ENCODE results near the gene GGTA1.
"Not testable (repeated sequence)": the region's sequence is repeated elsewhere in the genome, so short reads cannot be mapped to it uniquely, and the experiment has no call there.

GGTA1 gene

GRCh38 chr9:121437891-121438290, 61.8 kb downstream of the GGTA1 start:
- Histone ChIP-seq H3K36me3 (ENCODE audit: control insufficient read depth, low read length) (no peaks in the 10 kb centered on the region), H3K4me1 (ENCODE audit: control insufficient read depth, low read length) (no peaks in the 10 kb centered on the region), H3K4me2 (ENCODE audit: low read length) (no peak overlapping the region), H3K9me3 (ENCODE audit: control insufficient read depth, insufficient read depth, low read length) (no peaks in the 10 kb centered on the region), H3K79me2 (ENCODE audit: control insufficient read depth, low read length) (no peaks in the 10 kb centered on the region), H4K20me1 (ENCODE audit: control insufficient read depth, insufficient read depth, low read depth, low read length) (no peaks in the 10 kb centered on the region), H3K9me2 (replicated peaks; ENCODE audit: control insufficient read depth, low read length) (no peaks in the 10 kb centered on the region), H3F3A (ENCODE audit: control insufficient read depth, insufficient read depth) (no peaks in the 10 kb centered on the region), H3K27ac (ENCODE audit: low read depth, low read length) (no peak overlapping the region), H3K4me3 (ENCODE audit: low read length) (no peak overlapping the region), H3K27me3 (ENCODE audit: control insufficient read depth, low read length) (peaks cover 9% of the 10 kb centered on the region)
- no peak for TF ChIP-seq CTCF (IDR thresholded peaks at IDR 0.05; ENCODE audit: low read depth, low read length, poor library complexity, severe bottlenecking)
- TF ChIP-seq EZH2phosphoT487 (IDR thresholded peaks at IDR 0.05; ENCODE audit: borderline replicate concordance, low read length): no peak

DNA sequence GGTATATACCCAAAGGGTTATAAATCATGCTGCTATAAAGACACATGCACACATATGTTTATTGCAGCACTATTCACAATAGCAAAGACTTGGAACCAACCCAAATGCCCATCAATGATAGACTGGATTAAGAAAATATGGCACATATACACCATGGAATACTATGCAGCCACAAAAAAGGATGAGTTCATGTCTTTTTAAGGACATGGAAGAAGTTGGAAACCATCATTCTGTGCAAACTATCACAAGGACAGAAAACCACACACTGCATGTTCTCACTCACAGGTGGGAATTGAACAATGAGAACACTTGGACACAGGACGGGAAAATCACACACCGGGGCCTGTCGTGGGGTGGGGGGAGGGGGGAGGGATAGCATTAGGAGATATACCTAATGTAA, 62.6 kb downstream of the GGTA1 start:
- not testable (repeated sequence) for H3K9me3 ChIP-seq (ENCODE audit: control insufficient read depth, insufficient read depth, low read length); H3K27me3 ChIP-seq (ENCODE audit: control insufficient read depth, low read length); H3K27ac ChIP-seq (ENCODE audit: low read depth, low read length); H3K4me3 ChIP-seq (ENCODE audit: low read length); H3K79me2 ChIP-seq (ENCODE audit: control insufficient read depth, low read length); H3K4me2 ChIP-seq (ENCODE audit: low read length); H3K36me3 ChIP-seq (ENCODE audit: control insufficient read depth, low read length); H3K4me1 ChIP-seq (ENCODE audit: control insufficient read depth, low read length); H3K9me2 ChIP-seq (replicated peaks; ENCODE audit: control insufficient read depth, low read length); H4K20me1 ChIP-seq (ENCODE audit: control insufficient read depth, insufficient read depth, low read depth, low read length); H3F3A ChIP-seq (ENCODE audit: control insufficient read depth, insufficient read depth)

DNA sequence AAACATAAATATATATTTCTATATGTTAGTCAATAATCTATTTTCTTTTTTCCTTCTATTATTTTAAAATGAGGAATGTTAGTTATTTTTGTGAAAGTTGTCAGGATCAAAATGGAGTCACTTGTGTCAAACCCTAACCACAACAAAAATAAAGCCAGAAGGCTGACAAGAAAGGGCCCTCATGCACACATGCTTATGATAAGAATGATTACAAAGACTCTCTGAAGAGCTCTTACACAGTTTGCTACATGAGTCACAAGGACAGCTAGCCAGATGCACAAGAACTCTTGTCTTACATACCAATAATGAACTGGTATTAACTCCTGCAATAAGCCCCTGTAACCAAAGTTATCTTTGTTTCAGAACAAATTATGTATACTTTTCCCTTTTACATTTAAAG, 64.7 kb downstream of the GGTA1 start:
- Histone ChIP-seq H3K4me1 (ENCODE audit: control insufficient read depth, low read length) (no peaks in the 10 kb centered on the region), H3K4me3 (ENCODE audit: low read length) (no peak overlapping the region), H3K79me2 (ENCODE audit: control insufficient read depth, low read length) (no peaks in the 10 kb centered on the region), H3K27me3 (ENCODE audit: control insufficient read depth, low read length) (peaks cover 7% of the 10 kb centered on the region), H3K9me3 (ENCODE audit: control insufficient read depth, insufficient read depth, low read length) (no peaks in the 10 kb centered on the region), H3K27ac (ENCODE audit: low read depth, low read length) (no peak overlapping the region), H3K9me2 (replicated peaks; ENCODE audit: control insufficient read depth, low read length) (no peaks in the 10 kb centered on the region), H4K20me1 (ENCODE audit: control insufficient read depth, insufficient read depth, low read depth, low read length) (no peaks in the 10 kb centered on the region), H3K36me3 (ENCODE audit: control insufficient read depth, low read length) (no peaks in the 10 kb centered on the region), H3F3A (ENCODE audit: control insufficient read depth, insufficient read depth) (no peaks in the 10 kb centered on the region), H3K4me2 (ENCODE audit: low read length) (no peak overlapping the region)
- no peak for TF ChIP-seq CTCF (IDR thresholded peaks at IDR 0.05; ENCODE audit: low read depth, low read length, poor library complexity, severe bottlenecking)
- no peak for TF ChIP-seq EZH2phosphoT487 (IDR thresholded peaks at IDR 0.05; ENCODE audit: borderline replicate concordance, low read length)

- Histone ChIP-seq H3K36me3 (ENCODE audit: control insufficient read depth, low read length) (no peaks in the 10 kb centered on the region), H4K20me1 (ENCODE audit: control insufficient read depth, insufficient read depth, low read depth, low read length) (no peaks in the 10 kb centered on the region), H3K79me2 (ENCODE audit: control insufficient read depth, low read length) (no peaks in the 10 kb centered on the region), H3F3A (ENCODE audit: control insufficient read depth, insufficient read depth) (no peaks in the 10 kb centered on the region), H3K4me3 (ENCODE audit: low read length) (no peak overlapping the region), H3K4me1 (ENCODE audit: control insufficient read depth, low read length) (no peaks in the 10 kb centered on the region), H3K27ac (ENCODE audit: low read depth, low read length) (no peak overlapping the region), H3K4me2 (ENCODE audit: low read length) (no peak overlapping the region), H3K27me3 (ENCODE audit: control insufficient read depth, low read length) (peaks cover 6% of the 10 kb centered on the region; the same call in 1 of the 2 replicates), H3K9me3 (ENCODE audit: control insufficient read depth, insufficient read depth, low read length) (no peaks in the 10 kb centered on the region), H3K9me2 (replicated peaks; ENCODE audit: control insufficient read depth, low read length) (no peaks in the 10 kb centered on the region)
- TF ChIP-seq EZH2phosphoT487 (IDR thresholded peaks at IDR 0.05; ENCODE audit: borderline replicate concordance, low read length) (no peak), CTCF (IDR thresholded peaks at IDR 0.05; ENCODE audit: low read depth, low read length, poor library complexity, severe bottlenecking) (no peak)
Observed at GRCh38 chr9:121427899-121428298, 71.7 kb downstream of the GGTA1 start.

Measured in DOHH2 (cell line).